ENCODE results near the gene INIP. TPM values are rescaled to one million over a fixed set of nuclear protein-coding genes. Genes with fewer than 3 reads are reported as not detected.
A peak's percentile ranks its signal among the peaks of the same experiment; 100 is the strongest.

The INIP gene, protein sequence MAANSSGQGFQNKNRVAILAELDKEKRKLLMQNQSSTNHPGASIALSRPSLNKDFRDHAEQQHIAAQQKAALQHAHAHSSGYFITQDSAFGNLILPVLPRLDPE
- 10 to 100 TPM; 26.1 to 36.1 TPM for total RNA-seq

GRCh38 chr9:112717661-112718331, at the start of gene INIP:
INIP (minus strand) TSS chr9:112718117; CDS start chr9:112716485, 1,632 bp downstream.
- peak within 1 kb of the TSS; percentile 64 for H3K4me3 ChIP-seq
- H3K9ac ChIP-seq (ENCODE audit: low read depth in 2 of 2, low read length in 2 of 2) = peak within 1 kb of the TSS; percentile 92 to 98
- H3K27ac ChIP-seq = peak within 1 kb of the TSS; percentile 82
- TF ChIP-seq CTCF (IDR thresholded peaks at IDR 0.05) = no peak
- H3K9me3 ChIP-seq = no peaks in the 10 kb centered on the region
- intact Hi-C loops (cut with DNase I) = loop anchor here (10.0 kb wide), 1 partner anchor 77 kb away; no protein-coding TSS in a partner anchor
- peak; percentile 97 for DNase-seq
- no peaks in the 10 kb centered on the region for H3K36me3 ChIP-seq
- H3K27me3 ChIP-seq = no peaks in the 10 kb centered on the region
- H3K4me1 ChIP-seq = no peaks in the 10 kb centered on the region

- no peak for TF ChIP-seq CTCF (IDR thresholded peaks at IDR 0.05)
- DNase-seq = no peak
- no peak overlapping the region for H3K4me3 ChIP-seq
- no peaks in the 10 kb centered on the region for H3K9me3 ChIP-seq
- no peaks in the 10 kb centered on the region for H3K36me3 ChIP-seq
- H3K27me3 ChIP-seq = no peaks in the 10 kb centered on the region
- intact Hi-C loops (cut with DNase I) = no loop called here
- peak overlapping the region; percentile 20 for H3K27ac ChIP-seq
- no peaks in the 10 kb centered on the region for H3K4me1 ChIP-seq
- peak overlapping the region in 1 of 2 donors; percentile 30 for H3K9ac ChIP-seq (ENCODE audit: low read depth in 2 of 2, low read length in 2 of 2)
Observed at GRCh38 chr9:112765281-112765680, 47.4 kb upstream of the INIP start.

- Histone ChIP-seq H3K4me3 (no peak overlapping the region), H3K36me3 (no peaks in the 10 kb centered on the region), H3K9ac (ENCODE audit: low read depth in 2 of 2, low read length in 2 of 2) (peak overlapping the region in 1 of 2 donors; percentile 30), H3K27ac (peak overlapping the region; percentile 20), H3K4me1 (no peaks in the 10 kb centered on the region), H3K27me3 (no peaks in the 10 kb centered on the region), H3K9me3 (no peaks in the 10 kb centered on the region)
- intact Hi-C loops (cut with DNase I) = no loop called here
- peak; percentile 69 for DNase-seq
- TF ChIP-seq CTCF (IDR thresholded peaks at IDR 0.05) = no peak
Observed at GRCh38 chr9:112764837-112765236, 46.9 kb upstream of the INIP start.

- no peak for TF ChIP-seq CTCF (IDR thresholded peaks at IDR 0.05)
- DNase-seq = no peak
- Histone ChIP-seq H3K4me1 (no peaks in the 10 kb centered on the region), H3K27me3 (no peaks in the 10 kb centered on the region), H3K27ac (peak overlapping the region; percentile 20), H3K36me3 (no peaks in the 10 kb centered on the region), H3K4me3 (no peak overlapping the region), H3K9ac (ENCODE audit: low read depth in 2 of 2, low read length in 2 of 2) (peak overlapping the region in 1 of 2 donors; percentile 30), H3K9me3 (no peaks in the 10 kb centered on the region)
- intact Hi-C loops (cut with DNase I) = no loop called here
Observed at GRCh38 chr9:112764344-112764743, 46.4 kb upstream of the INIP start.

DNA sequence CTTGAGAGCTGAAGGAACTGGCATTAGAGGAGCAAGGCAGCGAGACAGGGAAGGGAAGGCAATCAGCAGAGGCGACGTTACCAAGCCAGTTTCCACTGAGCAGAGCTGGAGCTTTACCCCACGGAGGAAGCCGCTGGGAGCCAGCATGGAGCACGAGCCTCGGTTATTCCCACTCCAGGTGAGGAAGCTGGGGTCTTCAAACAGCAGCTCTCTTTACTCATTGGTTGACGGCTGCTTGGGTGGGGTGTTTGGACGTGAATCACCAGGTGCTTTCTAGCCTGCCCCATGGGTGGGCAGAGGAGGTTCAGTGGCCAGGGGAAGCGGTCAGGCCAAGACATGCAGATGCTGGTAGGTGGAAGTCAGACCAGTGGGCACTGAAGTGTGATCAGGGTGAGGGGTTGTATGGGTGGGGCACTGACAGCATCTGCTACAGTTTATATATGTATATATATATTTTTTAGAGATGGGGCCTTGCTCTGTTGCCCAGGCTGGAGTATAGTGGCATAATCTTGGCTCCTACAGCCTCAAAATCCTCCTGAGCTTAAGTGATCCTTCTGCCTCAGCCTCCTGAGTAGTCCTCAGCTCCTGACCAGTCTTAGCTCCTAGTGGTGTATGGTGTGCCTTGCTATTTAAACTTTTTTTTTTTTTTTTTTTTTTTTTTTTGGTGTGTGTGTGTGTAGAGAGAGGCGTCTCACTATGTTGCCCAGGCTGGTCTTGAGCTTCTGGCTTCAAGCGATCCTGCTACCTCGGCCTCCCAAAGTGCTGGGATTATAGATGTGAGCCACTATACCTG, 45.0 kb upstream of the INIP start:
- no peak overlapping the region for H3K27ac ChIP-seq
- H3K4me1 ChIP-seq = no peaks in the 10 kb centered on the region
- no peaks in the 10 kb centered on the region for H3K36me3 ChIP-seq
- no peak for DNase-seq
- H3K9me3 ChIP-seq = no peaks in the 10 kb centered on the region
- no peak for TF ChIP-seq CTCF (IDR thresholded peaks at IDR 0.05)
- H3K4me3 ChIP-seq = no peak overlapping the region
- H3K27me3 ChIP-seq = no peaks in the 10 kb centered on the region
- no peak overlapping the region for H3K9ac ChIP-seq (ENCODE audit: low read depth in 2 of 2, low read length in 2 of 2)
- intact Hi-C loops (cut with DNase I) = no loop called here

All from colonic mucosa (tissue), 4 donors.